Frontal cortex (tissue), 4 donors: ENCODE measurements around the gene KIAA1958. TPM values are rescaled to one million over a fixed set of nuclear protein-coding genes. Genes with fewer than 3 reads are reported as not detected.

Experiments used
- DNase-seq, 2 donors: peaks; one replicate each; pipeline ENCODE4 v3.0.0; 2012; ENCODE audit warnings: low spot score in 2 of 2
- FAIRE-seq: peaks from 2 replicates; lab custom pipeline; 2012; peaks lifted over from hg19 to GRCh38; lab: Jason Lieb, UNC
- total RNA-seq: library from RNA; depleted of rRNA; stranded (reverse); fragments of >200 nt; gene quantifications from one replicate; pipeline ENCODE4 v1.2.3, GENCODE V29; 2014
- donor health status: control.
- donor health status: control.
- donor health status: control.

Gene KIAA1958
- 10.6 TPM for total RNA-seq

DNA sequence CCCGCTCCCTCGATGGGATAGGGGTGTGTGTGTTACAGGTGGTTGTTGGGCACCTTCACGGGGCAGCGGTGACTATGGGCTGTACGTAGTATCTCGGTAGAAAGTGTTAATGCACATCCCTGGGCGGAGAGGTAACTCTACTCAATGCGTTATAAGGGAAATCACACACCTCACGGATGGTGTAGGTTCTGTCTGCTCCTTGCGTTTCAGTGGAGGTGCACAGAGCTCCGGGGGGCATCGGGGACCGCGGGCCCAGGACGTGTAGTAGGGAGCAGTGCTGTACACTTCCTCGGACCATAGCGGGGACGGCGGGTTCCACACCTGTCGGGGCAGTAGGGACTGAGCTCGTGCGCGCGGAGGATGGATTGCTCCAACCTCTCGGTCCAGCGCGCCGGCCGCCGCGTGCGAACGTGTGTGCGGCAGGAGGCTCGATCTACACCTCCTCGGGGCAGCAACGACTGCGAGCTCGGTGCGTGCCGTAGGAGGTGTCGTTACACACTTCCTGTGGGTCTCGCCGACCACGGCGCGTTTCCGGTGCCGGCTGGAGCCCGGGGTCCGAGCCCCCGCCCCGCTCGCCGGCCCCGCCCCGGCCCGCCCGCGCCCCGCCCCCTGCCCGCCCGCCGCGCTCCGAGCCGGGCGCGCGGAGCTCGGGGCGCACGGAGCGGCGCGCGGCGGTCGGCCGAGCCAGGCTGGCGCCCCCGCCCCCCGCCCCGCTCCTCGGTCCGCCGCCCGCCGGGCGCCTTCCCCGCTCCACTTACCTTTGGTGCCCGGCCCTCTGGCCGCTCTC, at the start of gene KIAA1958:
KIAA1958 (plus strand) TSS at position 607 of the 787 bp plus-strand sequence. CDS start 87,254 bp downstream, outside the sequence.
- DNase-seq (peak; percentile 80 to 84), FAIRE-seq (no peak)

GRCh38 chr9:112437406-112437805, 49.2 kb upstream of the KIAA1958 start:
- DNase-seq (no peak), FAIRE-seq (no peak)

GRCh38 chr9:112439171-112439570, 47.5 kb upstream of the KIAA1958 start:
- DNase-seq, result no peak

GRCh38 chr9:112439825-112440224, 46.8 kb upstream of the KIAA1958 start:
- FAIRE-seq (no peak), DNase-seq (no peak)

More at GRCh38 chr9:112439171-112439570, 47.5 kb upstream of the KIAA1958 start:
- no peak for FAIRE-seq

DNA sequence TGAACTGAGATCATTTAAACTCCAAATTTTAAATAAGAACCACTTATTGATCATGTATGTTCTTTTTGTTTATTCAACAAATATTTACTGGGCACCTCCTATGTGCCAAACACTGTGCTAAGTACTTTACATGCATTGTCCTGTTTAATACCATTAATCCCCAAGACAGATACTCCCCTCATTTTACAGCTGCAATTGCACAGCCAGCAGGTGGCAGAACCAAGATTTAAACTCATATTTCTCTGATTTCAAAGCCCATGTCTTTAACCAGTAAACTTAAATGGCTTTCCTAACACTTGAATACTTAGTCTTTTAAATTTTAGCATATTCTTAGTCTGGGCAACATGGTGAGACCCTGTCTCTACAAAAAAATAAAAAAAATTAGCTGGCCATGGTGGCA, 43.4 kb upstream of the KIAA1958 start:
- FAIRE-seq (no peak), DNase-seq (no peak)

DNA sequence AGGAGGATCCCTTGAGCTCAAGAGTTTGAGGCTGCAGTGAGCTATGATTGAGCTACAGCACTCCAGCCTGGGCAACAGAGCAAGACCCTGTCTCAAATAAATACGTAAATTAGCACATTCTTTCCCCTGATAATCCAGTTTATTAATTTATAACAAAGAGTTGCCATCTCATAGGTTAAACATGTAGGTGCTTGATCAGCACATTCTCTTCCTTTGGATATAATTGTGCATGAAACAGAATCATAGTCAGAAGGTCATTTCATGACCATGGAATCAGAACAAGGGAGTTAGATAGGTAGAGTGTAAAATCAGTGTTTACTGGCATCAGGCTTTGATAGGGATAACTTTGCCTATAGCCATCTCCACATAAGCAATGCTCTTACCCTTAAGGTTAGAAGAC, 43.0 kb upstream of the KIAA1958 start:
- FAIRE-seq, result no peak
- no peak for DNase-seq

- DNase-seq (no peak), FAIRE-seq (no peak)
Measured at GRCh38 chr9:112445196-112445595, 41.4 kb upstream of the KIAA1958 start.

DNA sequence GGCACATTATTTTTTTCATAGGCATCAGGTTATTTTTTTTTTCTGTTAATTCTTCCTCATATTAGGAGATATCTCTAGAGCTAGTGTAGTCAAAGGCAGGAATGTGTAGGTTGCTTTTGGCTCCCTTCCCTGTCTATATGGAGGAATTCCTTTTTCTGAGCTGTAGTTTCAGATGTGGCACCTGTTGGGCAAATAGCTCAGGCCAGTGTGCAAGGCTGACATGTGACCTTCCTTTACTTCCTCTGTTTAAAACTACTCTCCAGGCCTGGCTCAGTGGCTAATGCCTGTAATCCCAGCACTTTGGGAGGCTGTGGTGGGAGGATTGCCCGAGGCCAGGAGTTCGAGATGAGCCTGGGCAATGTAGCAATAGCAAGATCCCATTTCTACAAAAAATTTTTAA, 40.5 kb upstream of the KIAA1958 start:
- FAIRE-seq (no peak), DNase-seq (no peak)

DNA sequence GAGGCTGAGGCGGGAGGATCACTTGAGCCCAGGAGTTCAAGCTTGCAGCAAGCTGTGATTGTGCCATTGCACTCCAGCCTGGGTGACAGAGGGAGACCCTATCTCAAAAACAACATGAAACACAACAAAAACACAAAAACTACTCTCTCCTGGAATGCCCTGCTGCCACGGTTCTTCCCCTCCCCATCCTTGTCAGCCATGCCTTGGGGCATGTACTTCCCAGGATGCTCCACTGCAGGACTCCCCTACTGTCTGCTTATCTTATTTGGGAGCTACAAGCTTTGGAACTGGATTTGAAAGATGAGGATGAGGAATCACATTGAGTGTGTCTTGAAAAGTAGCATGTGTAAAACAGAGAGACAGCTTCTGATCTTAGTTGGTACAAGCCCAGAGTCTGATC, 40.1 kb upstream of the KIAA1958 start:
- DNase-seq, result no peak
- FAIRE-seq, result no peak

- FAIRE-seq (no peak), DNase-seq (no peak)
Measured at GRCh38 chr9:112447283-112447761, 39.3 kb upstream of the KIAA1958 start.

DNA sequence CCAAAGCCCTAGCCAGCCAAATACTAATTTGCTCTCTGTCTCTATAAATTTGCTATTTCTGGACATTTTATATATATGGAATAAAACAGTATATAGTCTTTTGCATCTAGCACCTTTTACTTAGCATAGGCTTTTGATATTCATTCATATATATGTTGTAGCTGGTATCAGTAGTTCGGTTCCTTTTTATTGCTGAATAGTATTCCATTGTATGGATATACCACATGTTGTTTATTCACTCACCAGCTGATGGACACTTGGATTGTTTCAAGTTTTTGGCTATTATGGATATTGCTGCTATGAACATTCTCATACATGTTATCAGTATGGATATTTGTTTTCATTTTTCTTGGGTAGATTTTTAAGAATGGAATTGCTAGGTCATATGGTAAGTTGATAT, 23.8 kb upstream of the KIAA1958 start:
- FAIRE-seq, result no peak
- DNase-seq, result no peak

DNA sequence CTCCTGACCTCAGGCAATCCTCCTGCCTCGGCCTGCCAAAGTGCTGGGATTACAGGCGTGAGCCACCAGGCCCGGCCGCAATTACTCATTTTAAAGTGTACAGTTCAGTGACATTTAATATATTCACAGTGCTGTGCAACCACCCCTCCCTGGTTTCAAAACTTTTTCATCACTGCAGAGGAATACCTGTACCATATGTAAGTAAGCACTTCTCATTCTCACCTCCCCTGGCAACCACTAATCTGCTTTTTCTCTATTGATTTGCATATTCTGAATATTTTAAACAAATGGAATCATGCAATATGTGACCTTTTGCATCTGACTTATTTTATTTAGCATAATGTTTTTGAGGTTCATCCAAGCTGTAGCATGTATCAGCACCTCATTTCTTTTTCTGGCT, 21.3 kb upstream of the KIAA1958 start:
- FAIRE-seq, result no peak
- DNase-seq, result no peak

DNA sequence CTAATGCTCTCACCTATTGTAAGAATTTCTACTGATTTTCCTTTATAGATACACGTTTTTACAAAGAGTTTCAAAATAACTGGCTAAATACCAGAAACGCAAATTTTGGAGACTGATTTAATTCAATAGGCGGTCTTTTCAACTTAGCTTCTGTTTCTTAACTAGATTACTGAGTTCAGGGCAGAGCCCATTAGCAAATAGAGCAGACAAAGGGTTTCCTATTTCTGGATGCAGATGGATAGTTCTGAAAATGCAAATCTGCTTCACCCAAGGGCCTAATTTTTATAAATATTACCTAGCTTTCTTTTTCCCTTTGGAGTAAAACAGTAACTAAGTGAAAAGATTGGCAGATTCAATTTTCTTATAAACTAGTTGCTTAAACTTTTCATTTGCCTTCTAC, 13.6 kb upstream of the KIAA1958 start:
- DNase-seq, result no peak
- no peak for FAIRE-seq

DNA sequence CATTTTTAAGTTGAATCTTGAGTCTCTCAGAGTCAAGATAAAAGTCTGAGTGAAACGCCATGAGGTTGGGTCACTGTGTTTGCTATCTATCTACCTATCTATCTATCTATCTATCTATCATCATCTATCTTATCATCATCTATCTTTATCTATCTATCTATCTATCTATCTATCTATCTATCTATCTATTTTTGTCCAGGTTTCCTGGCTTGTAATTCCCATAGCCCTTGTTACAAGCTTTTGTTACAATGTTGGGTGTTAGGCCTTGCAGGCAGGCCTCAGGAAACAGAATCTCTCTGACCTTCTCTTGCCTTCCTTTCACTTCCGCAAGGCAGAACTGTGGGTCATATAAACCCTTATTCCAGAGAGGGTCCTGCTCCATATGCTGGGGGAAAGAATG, 12.6 kb upstream of the KIAA1958 start:
- FAIRE-seq (no peak), DNase-seq (no peak)

DNA sequence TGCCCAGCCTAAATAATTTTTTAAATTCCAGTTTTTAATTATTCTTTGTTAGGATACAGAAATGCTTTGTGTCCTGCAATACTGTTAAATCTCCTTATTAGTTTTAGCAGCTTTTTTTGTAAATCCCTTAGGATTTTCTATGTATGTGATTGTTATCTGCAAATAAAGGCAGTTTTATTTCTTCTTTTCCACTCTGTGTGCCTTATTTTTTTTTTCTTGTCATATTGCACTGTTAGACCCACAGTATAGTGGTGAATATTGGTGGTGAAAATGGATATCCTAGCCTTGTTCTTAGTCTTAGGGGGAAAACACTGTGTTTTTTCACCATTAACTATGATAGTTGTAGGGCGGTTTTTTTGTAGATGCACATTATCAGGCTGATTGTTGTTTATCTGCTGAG, 11.3 kb upstream of the KIAA1958 start:
- DNase-seq (no peak), FAIRE-seq (no peak)

- FAIRE-seq, result no peak
- DNase-seq, result no peak
Measured at GRCh38 chr9:112477330-112477729, 9.3 kb upstream of the KIAA1958 start.

GRCh38 chr9:112479221-112479620, 7.4 kb upstream of the KIAA1958 start:
- DNase-seq (no peak), FAIRE-seq (no peak)

DNA sequence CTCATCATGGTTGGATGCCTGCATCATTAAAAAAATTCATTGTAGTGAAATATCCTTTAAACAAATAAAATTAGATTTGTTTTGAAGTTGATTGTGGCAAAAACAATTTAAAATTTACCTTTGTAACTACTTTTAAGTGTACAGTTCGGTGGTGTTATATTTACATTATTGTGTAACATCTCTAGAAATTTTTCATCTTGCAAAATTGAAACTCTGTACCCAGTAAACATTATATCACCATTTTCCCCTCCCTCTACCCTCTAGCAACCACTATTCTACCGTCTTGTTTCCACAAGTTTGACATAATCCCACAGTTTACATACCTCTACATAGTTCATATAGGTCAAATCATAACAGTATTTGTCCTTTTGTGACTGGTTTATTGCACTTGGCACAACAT, 2.0 kb upstream of the KIAA1958 start:
- no peak for DNase-seq
- FAIRE-seq, result no peak

- FAIRE-seq (no peak), DNase-seq (no peak)
Measured at GRCh38 chr9:112485574-112485973, 1.1 kb upstream of the KIAA1958 start.

DNA sequence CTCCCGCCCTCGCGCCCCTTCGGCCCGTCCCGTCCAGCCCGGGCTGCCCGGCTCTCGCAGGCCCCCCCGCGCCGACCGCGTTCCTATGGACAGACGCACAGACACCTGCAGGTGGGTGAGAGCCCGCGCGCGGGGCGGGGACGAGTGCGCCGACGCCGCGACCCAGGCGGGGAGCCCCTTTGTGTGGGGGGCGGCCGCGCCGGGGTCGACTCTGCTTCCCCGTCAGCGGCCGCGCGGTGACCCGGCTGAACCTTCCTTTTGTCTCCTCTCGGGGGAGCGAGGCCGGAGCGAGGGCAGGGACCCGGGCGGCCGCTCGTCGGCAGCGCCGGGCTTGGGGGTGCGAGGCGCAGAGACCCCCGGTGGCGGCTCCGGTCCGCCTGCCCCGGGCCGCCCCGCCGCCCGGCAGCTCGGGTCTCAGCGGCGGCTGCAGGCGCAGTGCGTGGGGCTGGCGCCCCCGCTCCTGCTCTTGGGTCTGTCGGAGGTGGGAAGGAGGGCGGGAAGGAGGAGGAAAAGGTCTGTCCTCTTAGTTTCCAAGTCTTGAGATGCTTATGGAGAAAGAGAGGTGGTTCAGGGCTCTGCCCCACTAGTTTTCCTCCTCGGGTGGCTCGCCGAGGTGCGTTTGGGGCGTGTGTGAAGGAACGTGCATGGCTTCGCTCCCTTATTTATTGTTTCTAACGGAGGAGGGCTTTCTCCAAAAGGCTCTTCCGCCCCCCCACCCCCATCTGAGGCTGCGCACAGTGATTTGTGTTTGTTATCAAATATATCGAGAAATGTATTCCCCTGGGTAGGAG, 576 bp downstream of the KIAA1958 start:
- DNase-seq, result peak in 1 of 2 donors; percentile 33
- FAIRE-seq, result no peak

DNA sequence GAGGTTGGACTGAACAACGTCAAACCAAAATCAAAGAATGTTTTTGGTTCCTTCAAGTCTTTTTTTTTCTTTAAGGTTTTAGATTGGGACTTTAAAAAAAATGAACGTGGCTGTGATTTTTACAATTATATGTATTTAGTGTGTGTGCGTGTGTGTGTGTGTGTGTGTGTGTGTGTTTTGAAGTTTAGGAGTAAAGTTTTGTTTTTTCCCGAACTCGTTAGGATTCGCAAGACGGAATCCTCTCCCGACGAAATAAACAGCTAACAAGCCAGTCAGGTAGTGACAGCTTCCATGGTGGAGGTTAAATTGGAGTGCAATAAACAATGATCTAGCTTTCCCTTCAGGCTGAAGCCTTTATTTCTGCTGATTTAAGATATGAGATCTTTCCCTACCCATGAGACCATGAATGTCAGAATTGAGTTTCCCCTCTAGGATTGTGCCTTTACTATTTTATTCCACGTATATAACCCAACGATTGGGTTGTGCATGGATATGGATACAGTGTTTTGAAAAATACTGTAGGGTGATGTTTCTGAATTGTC, 1.2 kb downstream of the KIAA1958 start:
- no peak for FAIRE-seq

More for the DNA sequence above, 1.2 kb downstream of the KIAA1958 start:
- peak in 1 of 2 donors; percentile 40 for DNase-seq
